H1 (cell line): Measurements from ENCODE around the gene CALML4. TPM values are rescaled to one million over a fixed set of nuclear protein-coding genes. Genes with fewer than 3 reads are reported as not detected.

Experiments
- CTBP2 ChIP-seq: IDR thresholded peaks from 2 replicates; pipeline ENCODE4 v1.7.0; 2011; ENCODE audit warnings: borderline replicate concordance, mild to moderate bottlenecking, moderate library complexity, mixed read lengths, low read length; ENCODE audit not compliant: insufficient read depth, insufficient read length
- EP300 ChIP-seq, 2 experiments: IDR thresholded peaks; 1 replicate in 1 of 2; 2 replicates in 1 of 2; pipeline ENCODE4 v1.6.1; 2011 to 2012; ENCODE audit warnings: low read depth in 2 of 2, low read length in 2 of 2, mild to moderate bottlenecking in 2 of 2, borderline replicate concordance in 1 of 2, inconsistent platforms in 1 of 2, moderate library complexity in 1 of 2
- HDAC2 ChIP-seq, 2 experiments: fragments of 300-600 bp in 1 of 2; sonication (generic) in 1 of 2; IDR thresholded peaks; 2 replicates each; pipeline ENCODE4 v1.6.1; 2011 to 2012; ENCODE audit warnings: low read depth in 2 of 2, low read length in 2 of 2, mild to moderate bottlenecking in 2 of 2, moderate library complexity in 2 of 2, borderline replicate concordance in 1 of 2, inconsistent platforms in 1 of 2
- KDM5A ChIP-seq: fragments of 200-600 bp; IDR thresholded peaks from 2 replicates; pipeline ENCODE4 v1.7.1; 2012; ENCODE audit warnings: mild to moderate bottlenecking, low read length, inconsistent platforms, mixed read lengths
- POLR2A ChIP-seq, 2 experiments: IDR thresholded peaks; 1 replicate in 1 of 2; 2 replicates in 1 of 2; pipeline ENCODE4 v1.6.1; 2011; ENCODE audit warnings: low read depth in 2 of 2, low read length in 2 of 2, mild to moderate bottlenecking in 2 of 2; ENCODE audit errors: control extremely low read depth in 1 of 2
- POU5F1 ChIP-seq: IDR thresholded peaks from 2 replicates; pipeline ENCODE4 v1.6.1; 2011; ENCODE audit warnings: low read depth, mild to moderate bottlenecking, low read length, moderate library complexity
- RNF2 ChIP-seq: fragments of 200-900, 300-1000 bp; sonication (generic); IDR thresholded peaks from 2 replicates; pipeline ENCODE4 v1.7.1; 2016; ENCODE audit warnings: borderline replicate concordance, low read depth, mild to moderate bottlenecking, antibody characterized with exemption, low read length; ENCODE audit not compliant: poor library complexity, severe bottlenecking; ENCODE audit errors: missing control alignments
- SIX5 ChIP-seq: IDR thresholded peaks from 2 replicates; pipeline ENCODE4 v1.6.1; 2011; ENCODE audit warnings: mild to moderate bottlenecking, low read depth, low read length
- TAF1 ChIP-seq: IDR thresholded peaks from 2 replicates; pipeline ENCODE4 v1.6.1; 2011; ENCODE audit warnings: mild to moderate bottlenecking, low read depth, low read length
- polyA plus RNA-seq, 7 experiments: library from polyadenylated mRNA; depleted of rRNA in 3 of 7; stranded (reverse) in 5 of 7; unstranded in 2 of 7; fragments of >200 nt in 5 of 7; fragments of 200-250 nt in 2 of 7; gene quantifications; 1 replicate in 5 of 7; 2 replicates in 1 of 7; 4 replicates in 1 of 7; pipeline versions ENCODE4 v1.2.1 to v1.2.3, GENCODE V29; 2011 to 2013; ENCODE audit warnings: missing spikeins in 2 of 7, mixed read lengths in 2 of 7
- total RNA-seq: library from RNA; stranded (reverse); fragmentation: NEBNext Ultra II Directional; extraction: Animal tissue kit (Norgen Biotek cat#: 25700); gene quantifications from 2 replicates; pipeline ENCODE4 v1.2.1, GENCODE V29; 2021

CALML4 gene
- total and polyA plus RNA-seq, 2 of the 8 experiments (the other 6 are each of a cell fraction or from before 2014, with no cell fraction given): 3.8 to 12.5 TPM

GRCh38 chr15:68205954-68206539 lies 915 bp upstream of the CALML4 start (continued):
- TF ChIP-seq POU5F1 (no peak), KDM5A (no peak), HDAC2 (IDR thresholded peaks at IDR 0.05; ENCODE audit: borderline replicate concordance in 1 of 2, low read depth in 2 of 2, low read length in 2 of 2) (0 out of 4 replicates have a peak, but pooled peaks of 1 of the 2 experiments have one; percentile 7), RNF2 (no peak), EP300 (IDR thresholded peaks at IDR 0.05; ENCODE audit: borderline replicate concordance in 1 of 2, low read depth in 2 of 2, low read length in 2 of 2) (0 out of 3 replicates have a peak, but pooled peaks of 1 of the 2 experiments have one; percentile 32), SIX5 (no peak), POLR2A (IDR thresholded peaks at IDR 0.05; ENCODE audit: control extremely low read depth in 1 of 2, low read depth in 2 of 2, low read length in 2 of 2) (no peak), CTBP2 (peak; percentile 57), TAF1 (0 out of 2 replicates have a peak, but pooled peaks have one; percentile 11)
